Neural cell (in vitro differentiated cells): ENCODE results near the gene LRRC52.

Source experiments
- CTCF ChIP-seq: fragments of 450-650 bp; IDR thresholded peaks from 2 replicates; pipeline ENCODE4 v1.5.1; 2014; ENCODE audit warnings: antibody characterized with exemption, mild to moderate bottlenecking, moderate library complexity; ENCODE audit not compliant: poor library complexity, severe bottlenecking
- EP300 ChIP-seq: fragments of 450-650 bp; conservative IDR thresholded peaks from 2 replicates; pipeline ENCODE4 v1.6.1; 2014; ENCODE audit warnings: antibody characterized with exemption, mild to moderate bottlenecking, moderate library complexity; ENCODE audit not compliant: poor library complexity, severe bottlenecking
- EZH2 ChIP-seq: fragments of 200-600, 300-800 bp; shearing (Covaris generic), sonication (generic); IDR thresholded peaks from 2 replicates; pipeline ENCODE4 v1.6.1; 2014; ENCODE audit warnings: antibody characterized with exemption, low read length, borderline replicate concordance, mild to moderate bottlenecking; ENCODE audit not compliant: insufficient read depth, poor library complexity, severe bottlenecking
- MXI1 ChIP-seq: fragments of 450-650 bp; conservative IDR thresholded peaks from 2 replicates; pipeline ENCODE4 v1.6.1; 2014; ENCODE audit warnings: antibody characterized with exemption, mild to moderate bottlenecking; ENCODE audit not compliant: poor library complexity, severe bottlenecking
- TAF1 ChIP-seq: IDR thresholded peaks from 2 replicates; pipeline ENCODE4 v1.6.1; 2012; ENCODE audit warnings: low read depth

- TF ChIP-seq MXI1 (no peak), TAF1 (no peak), EZH2 (no peak), EP300 (no peak), CTCF (no peak)
Observed at GRCh38 chr1:165600793-165601192, 57.0 kb downstream of the LRRC52 start.
